SK-N-SH (cell line): Measurements from ENCODE around the gene CCDC144A.
"Not testable (repeated sequence)": the region's sequence is repeated elsewhere in the genome, so short reads cannot be mapped to it uniquely, and the experiment has no call there.

Experiments
- CHD2 ChIP-seq: fragments of 150-350 bp; IDR thresholded peaks from 2 replicates; pipeline ENCODE4 v1.6.1; 2018; ENCODE audit warnings: low read length; ENCODE audit not compliant: partially characterized antibody
- CTCF ChIP-seq: fragments of 200-600 bp; sonication (generic); IDR thresholded peaks from 2 replicates; pipeline ENCODE4 v1.6.1; 2017; ENCODE audit warnings: antibody characterized with exemption, mild to moderate bottlenecking, moderate library complexity
- EP300 ChIP-seq, 2 experiments: IDR thresholded peaks; 2 replicates each; pipeline versions ENCODE4 v1.4.0 to v1.6.1; 2012; ENCODE audit warnings: borderline replicate concordance in 1 of 2, low read depth in 1 of 2, low read length in 1 of 2
- EZH2phosphoT487 ChIP-seq: fragments of 200-600 bp; sonication (generic); IDR thresholded peaks from 2 replicates; pipeline ENCODE4 v1.6.1; 2017; ENCODE audit warnings: low read depth, mixed run types, mild to moderate bottlenecking, antibody characterized with exemption, moderate library complexity, borderline replicate concordance
- GABPA ChIP-seq: IDR thresholded peaks from 2 replicates; pipeline ENCODE4 v1.4.0; 2012; ENCODE audit warnings: low read depth, mild to moderate bottlenecking
- JUND ChIP-seq: IDR thresholded peaks from 2 replicates; pipeline ENCODE4 v1.4.0; 2012
- RAD21 ChIP-seq: IDR thresholded peaks from 2 replicates; pipeline ENCODE4 v1.6.1; 2012; ENCODE audit warnings: mild to moderate bottlenecking, low read length
- REST ChIP-seq: IDR thresholded peaks from 2 replicates; pipeline ENCODE4 v1.6.1; 2012; ENCODE audit warnings: mild to moderate bottlenecking, low read depth, low read length, moderate library complexity
- USF2 ChIP-seq: fragments of 150-350 bp; IDR thresholded peaks from 2 replicates; pipeline ENCODE4 v1.6.1; 2017; ENCODE audit warnings: antibody characterized with exemption, low read length, low read depth, borderline replicate concordance
- YY1 ChIP-seq: IDR thresholded peaks from 2 replicates; pipeline ENCODE4 v1.4.0; 2012; ENCODE audit warnings: low read depth, mild to moderate bottlenecking
- TF ChIP-seq, protein P1 (sequence below): IDR thresholded peaks from 2 replicates; pipeline ENCODE4 v1.4.0; 2012; ENCODE audit warnings: low read depth

- TF ChIP-seq YY1; CTCF; CHD2; JUND; RAD21; USF2; EP300 (IDR thresholded peaks at IDR 0.05; ENCODE audit: borderline replicate concordance in 1 of 2, low read depth in 1 of 2, low read length in 1 of 2); GABPA; REST; EZH2phosphoT487: not testable (repeated sequence)
- TF ChIP-seq, protein P1, sequence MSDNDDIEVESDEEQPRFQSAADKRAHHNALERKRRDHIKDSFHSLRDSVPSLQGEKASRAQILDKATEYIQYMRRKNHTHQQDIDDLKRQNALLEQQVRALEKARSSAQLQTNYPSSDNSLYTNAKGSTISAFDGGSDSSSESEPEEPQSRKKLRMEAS: not testable (repeated sequence)
Measured at GRCh38 chr17:16823768-16824406, 133.8 kb downstream of the CCDC144A start.
